Measurements from ENCODE around the gene TOPAZ1.
"Not testable (repeated sequence)": the region's sequence is repeated elsewhere in the genome, so short reads cannot be mapped to it uniquely, and the experiment has no call there.

The TOPAZ1 gene

DNA sequence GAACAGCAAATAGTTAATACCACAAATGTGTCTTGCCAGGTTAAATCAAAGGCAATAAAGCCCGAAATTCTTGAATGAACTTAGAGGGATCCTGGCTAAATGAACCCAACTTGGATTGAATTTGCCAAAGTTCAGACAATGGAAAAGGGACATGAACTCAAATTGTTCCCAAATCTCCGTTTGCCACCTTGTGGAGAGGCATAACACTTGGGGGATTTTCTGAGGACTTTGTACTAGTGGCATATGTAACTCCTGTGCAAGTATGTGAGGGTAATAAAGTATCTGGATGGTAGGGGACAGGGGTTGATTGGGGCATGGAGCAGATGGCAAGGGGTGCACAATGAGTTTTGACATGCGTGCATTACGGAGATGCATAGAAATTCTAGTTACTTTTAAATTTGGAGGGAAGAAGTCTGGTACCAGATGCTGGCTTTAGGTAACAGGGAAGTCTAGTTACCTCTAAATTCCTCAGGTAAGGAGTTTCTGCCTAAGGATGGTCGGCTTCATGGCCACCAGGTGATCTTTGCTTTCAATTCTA, 95.6 kb downstream of the TOPAZ1 start:
- DNase-seq = no peak

DNA sequence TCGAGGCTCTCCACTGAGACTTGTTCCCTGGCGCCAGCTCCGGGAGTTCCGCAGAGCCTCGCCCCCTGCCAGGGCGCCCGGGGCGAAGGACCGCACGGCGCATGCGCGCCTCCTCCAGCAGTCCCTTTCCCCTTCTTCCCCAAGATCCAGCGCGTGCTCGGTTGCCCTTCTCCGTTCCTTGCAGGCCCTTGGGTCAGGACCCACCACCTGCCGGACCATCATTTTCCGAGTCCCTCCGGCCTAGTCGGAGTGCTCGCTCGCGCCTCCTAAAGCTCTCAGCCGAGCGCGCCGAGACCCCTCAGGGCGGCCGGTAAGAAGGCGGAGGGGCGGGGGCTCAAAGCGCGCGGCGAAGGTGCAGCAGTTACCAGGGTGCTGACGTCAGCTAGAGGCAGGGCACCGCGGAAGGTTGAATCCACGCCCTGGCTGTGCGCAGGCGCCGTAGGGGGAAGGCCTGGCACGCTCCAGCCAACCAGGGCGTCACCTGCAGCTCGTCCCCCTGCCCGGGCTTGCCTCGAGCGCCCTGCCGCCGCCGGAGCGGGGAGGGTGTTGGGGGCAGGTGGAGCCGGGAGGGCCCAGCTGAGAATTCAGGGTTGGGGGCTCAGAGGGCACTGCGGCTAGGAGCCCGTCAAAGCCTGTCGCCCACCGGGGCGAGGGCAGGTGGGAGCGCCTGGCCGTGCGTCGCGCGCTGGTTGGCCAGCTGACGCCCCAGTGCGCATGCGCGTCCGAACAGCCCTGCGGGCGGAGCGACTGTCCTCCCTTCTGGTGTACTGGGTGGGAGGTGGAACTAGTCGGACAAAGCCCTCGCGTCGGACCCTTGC, 96.5 kb downstream of the TOPAZ1 start, which contains the start of gene TCAIM:
TCAIM (plus strand) TSS at position 757 of the 818 bp plus-strand sequence. CDS start 16,017 bp downstream, outside the sequence.
- peak; percentile 98 for DNase-seq

DNA sequence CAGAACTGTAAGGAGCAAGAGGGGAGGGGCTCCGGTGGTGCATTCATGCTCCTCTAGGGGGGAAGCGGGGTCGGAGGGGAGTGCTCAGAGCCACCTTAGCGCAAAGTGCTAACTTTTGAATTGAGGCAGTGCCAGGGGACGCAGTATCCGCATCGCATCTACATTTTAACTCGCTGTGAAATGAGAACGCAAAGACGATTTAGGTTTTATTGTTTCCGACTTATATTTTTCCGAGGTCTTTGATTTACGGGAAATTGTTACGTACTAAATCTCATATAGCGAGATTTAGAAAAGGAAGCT, 97.1 kb downstream of the TOPAZ1 start:
- DNase-seq = no peak

DNA sequence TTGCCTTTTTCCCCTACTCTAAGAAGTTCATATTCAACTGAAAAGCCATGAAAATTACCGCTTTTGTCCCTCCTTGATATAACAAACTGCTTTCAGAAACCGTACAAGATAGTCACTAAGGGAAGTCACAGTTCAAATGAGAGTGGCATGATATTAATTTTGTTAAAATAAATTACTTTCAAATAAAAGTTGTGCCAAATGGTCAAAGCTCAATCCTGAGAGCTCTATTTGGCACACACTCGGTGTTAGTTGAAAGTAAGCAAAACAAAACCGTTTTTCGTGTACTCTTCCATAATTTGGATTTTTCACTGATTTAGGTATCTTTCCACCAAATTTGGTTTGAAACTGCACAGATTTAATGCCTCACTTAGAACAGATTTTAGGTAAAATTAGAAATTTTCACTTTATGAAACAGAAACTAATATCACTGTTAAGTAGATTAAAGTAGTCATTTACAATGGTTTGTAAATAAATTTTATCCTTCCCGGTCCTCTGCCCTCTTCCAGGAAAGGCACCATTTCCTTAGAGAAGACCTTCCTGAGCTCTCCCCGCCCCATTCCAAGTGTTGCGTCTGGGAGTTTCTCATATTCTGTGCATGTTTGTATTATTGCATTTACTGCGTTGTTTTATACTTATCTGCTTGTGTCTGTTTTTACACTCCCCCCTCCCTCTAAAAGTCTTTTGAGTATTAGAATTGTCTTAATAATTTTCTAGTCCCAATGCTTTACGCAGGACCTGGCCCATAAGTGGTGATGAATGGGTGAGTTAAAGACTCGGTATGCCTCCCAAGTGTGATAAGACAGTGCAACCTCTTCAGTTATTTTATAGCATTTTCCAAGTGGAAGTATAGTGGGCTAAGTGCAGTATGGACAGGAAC, 97.7 kb downstream of the TOPAZ1 start:
- DNase-seq = no peak

DNA sequence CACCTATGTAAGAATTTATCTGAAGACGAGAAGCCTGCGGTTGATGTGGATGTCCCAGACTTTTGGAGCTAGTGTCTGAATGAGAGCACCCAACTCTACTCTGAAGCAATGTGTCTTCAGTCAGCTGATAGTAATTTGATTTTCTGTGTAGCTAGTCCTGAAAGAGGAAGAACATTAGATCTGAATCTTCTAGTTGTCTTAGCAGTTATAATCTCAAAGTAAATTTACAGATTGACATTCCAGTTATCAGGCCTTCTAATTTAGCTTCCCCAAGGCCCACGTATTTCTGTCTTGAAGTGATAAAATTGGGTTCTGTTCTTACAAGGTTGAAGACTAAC, 98.3 kb downstream of the TOPAZ1 start:
- no peak for DNase-seq

DNA sequence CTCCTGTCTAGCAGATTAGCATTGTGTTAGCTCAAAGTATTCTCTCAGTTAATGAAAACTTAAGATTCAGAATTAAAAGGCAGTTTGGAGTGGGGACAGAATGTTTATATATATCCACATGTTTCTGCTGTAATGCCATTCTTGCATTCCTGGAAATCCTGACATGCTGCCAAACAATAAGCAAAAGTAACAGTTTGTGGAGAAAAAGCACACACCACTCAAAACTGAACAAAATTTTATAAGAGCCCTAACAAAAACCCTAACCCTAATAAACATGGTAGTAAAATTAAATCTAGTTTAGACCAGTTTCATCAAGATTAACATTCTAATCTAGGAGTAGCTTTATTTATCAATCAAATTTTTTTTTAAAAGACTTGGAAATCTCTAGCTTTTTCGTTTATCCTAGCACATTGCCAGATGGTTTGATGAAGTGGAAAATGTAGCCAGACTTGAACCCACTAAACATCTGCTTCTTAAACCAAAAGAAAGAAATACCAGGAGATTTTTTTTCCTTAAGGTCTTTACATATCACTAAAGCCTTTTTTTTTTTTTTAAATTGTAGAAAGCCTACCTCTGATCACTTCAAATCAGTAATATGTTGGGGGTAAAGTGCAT, 100.6 kb downstream of the TOPAZ1 start:
- DNase-seq = no peak

DNA sequence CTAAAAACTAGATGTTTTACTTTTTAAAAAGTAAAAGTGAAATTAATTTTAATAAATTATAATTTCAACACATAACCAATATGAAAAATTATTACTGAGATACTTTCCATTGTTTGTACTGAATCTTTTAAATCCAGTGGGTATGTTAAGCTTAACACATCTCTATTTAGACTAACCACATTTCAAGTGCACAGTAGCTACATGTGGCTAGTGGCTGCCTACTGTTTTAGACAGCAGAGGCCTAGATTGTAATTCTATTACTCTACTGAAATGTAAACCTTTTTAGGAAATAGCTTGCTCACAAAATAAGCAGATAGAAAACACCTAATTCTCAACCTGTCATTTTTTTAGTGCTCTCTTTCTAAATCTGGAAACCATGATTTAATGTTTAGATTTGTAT, 101.7 kb downstream of the TOPAZ1 start:
- no peak for DNase-seq

DNA sequence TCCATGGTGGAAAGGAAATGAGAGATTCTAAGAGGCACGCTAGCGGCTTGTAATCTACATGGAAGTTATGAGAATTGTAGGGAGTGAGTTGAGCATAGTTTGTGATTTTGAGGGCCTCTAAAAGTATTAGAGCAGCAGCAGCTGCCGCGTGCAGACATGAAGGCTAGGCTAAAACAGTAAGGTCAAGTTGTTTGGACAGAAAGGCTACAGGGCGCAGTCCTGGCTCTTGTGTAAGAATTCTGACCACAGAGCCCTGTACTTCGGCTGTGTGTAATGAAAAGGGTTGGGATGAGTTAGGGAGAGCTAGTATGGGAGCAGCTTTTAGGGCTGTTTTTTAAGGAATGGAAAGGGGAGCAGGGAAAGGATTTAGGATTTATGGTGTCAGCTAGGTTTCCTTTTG, 104.9 kb downstream of the TOPAZ1 start:
- DNase-seq = not testable (repeated sequence)

DNA sequence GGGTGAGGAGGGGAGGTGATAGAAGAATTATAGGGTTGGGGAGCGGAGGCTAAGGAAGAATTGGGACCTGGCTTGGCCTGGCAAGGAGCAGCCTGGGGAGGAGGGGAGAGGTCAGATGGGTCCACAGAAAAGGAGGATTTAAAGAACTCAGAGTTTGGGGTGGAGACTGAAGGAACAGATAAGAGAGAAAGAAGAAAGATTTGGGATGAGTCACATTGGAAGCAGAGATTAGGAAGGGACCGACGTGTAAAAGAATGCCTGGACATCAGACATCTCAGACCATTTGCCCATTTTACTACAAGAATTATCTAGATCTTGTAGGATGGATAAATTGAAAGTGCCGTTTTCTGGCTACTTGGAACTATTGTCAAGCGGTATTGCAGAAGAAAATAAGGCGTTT, 107.3 kb downstream of the TOPAZ1 start:
- no peak for DNase-seq

DNA sequence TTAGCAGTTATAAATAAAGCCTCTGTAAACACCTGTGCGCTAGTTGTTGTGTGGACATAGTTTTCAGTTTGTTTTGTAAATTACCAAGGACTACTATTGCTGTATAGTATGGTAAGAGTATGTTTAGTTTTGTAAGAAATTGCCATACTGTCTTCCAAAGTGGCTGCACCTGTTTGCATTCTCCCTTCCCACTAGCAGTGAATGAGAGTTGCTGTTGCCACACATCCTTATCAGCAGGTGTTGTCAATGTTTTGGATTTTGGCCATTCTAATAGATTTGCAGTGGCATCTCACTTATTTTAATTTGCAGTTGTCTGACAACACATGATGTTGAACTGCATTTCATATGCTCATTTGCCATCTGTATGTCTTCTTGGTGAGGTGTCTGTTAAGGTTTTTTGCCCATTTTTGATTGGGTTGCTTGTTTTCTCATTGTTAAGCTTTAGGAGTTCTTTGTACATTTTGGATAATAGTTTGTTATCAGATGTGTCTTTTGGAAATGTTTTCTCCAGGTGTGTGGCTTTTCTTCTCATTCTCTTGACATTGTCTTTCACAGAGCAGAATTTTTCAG, 111.8 kb downstream of the TOPAZ1 start:
- no peak for DNase-seq

DNA sequence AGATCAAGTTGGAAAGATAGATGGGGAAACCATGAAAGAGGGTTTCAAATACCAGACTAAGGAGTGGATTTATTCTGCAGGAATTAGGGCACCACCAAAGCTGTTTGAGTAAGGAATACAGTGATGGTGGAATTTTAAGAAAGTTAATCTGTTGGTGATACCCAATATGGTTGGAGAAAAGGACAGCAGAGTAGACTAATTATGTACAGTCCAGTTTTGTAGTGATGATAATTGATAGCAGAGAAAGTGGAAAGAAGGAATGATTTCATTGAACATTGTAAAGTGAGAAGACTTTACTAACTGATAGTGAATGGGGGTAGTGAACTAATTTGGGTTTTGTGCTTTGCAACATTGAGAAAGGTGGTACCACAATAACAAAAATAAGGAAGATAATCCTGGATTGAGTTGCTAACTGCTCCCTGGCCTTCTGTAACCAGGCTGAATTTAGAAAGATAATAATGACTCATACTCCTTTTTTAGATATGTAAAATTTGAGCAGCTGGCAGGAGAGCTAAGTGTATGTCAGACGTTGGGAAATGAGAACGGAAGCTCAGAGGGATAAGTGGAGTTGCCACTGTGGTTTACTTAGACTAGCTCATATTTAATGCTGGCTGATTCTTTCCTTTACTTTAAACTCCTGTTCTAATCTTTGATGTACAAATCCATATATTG, 113.8 kb downstream of the TOPAZ1 start:
- DNase-seq = no peak

DNA sequence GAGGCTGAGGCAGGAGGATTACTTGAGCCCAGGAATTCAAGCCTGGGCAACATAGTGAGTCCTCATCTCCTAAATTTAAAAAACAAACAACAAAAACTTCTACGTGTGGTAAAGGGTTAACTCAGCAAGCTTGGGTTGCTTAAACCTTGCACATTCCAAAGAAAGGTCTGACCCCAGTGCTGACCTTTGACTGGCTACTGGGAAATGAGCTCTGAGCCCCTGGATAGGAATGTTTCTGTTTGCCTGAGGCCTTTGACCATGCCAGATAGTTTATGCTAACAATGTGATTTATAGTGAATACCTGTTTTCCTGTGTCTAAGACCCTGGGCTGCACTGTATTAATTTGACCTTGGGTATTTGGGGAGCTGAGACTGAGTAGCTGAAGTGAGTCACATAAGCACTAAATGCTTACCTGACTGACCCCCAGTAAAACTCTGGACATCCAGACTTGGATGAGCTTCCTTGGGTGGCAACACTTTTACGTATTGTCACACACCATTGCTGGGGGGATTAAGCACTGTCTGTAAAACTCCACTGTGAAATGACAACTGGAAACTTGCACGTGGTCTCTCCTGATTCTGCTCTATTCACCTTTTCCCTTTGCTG, 117.6 kb downstream of the TOPAZ1 start:
- DNase-seq = no peak

DNA sequence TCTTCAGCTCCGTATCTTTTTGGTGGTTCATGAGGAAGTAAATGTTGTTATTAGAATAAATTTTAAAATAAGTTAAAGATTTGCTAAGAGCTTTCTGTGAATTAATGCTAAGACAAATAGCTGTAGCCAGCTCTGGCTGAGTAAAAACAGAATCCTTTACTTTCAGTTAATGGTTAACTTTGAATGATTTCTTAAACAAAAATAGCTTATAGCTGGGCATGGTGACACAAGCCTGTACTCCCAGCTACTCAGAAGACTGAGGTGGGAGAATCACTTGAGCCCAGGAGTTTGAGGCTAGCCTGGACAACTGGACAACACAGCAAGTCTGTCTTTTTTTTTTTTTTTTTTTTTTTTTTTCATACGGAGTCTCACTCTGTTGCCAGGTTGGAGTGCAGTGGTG, 121.9 kb downstream of the TOPAZ1 start:
- no peak for DNase-seq

DNA sequence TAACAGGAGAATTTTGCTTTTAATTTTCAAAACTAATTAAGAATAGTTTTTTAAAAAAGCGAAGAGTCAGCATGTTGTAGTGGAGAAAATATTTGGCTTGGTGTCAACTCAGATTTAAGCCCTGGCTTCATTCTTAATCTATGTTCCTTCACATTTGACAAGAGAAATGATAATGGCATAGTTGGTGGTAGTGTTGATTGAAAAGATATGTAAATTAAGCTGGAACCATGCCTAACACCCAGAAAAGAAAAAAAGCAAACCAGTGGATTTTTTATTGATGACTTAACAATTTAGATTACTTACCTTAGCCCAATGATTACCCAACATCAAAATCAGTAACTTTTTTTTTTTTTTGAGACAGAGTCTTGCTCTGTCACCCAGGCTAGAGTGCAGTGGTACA, 124.3 kb downstream of the TOPAZ1 start:
- no peak for DNase-seq

DNA sequence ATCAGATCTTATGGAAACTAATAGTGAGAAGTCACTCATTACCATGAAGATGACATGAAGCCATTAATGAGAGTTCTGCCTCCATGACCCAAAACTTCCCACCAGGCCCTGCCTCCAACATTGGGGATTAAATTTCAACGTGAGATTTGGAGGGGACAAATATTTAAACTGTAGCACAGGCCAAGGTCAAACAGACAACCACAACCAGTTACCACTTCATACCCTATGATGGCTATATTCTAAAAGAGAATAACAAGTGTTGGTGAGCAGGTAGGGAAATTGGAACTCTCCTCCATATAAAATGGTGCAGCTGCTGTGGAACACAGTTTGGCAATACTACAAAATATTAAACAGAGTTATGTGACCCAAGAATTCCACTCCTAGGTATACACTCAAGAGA, 133.8 kb downstream of the TOPAZ1 start:
- no peak for DNase-seq
